ENCODE measurements around the gene SLC2A4. TPM values are rescaled to one million over a fixed set of nuclear protein-coding genes. Genes with fewer than 3 reads are reported as not detected.

The SLC2A4 gene
- 2.3 and 2.7 TPM in 2 replicates for total RNA-seq (2014; rRNA removed; shearing (Covaris generic))

DNA sequence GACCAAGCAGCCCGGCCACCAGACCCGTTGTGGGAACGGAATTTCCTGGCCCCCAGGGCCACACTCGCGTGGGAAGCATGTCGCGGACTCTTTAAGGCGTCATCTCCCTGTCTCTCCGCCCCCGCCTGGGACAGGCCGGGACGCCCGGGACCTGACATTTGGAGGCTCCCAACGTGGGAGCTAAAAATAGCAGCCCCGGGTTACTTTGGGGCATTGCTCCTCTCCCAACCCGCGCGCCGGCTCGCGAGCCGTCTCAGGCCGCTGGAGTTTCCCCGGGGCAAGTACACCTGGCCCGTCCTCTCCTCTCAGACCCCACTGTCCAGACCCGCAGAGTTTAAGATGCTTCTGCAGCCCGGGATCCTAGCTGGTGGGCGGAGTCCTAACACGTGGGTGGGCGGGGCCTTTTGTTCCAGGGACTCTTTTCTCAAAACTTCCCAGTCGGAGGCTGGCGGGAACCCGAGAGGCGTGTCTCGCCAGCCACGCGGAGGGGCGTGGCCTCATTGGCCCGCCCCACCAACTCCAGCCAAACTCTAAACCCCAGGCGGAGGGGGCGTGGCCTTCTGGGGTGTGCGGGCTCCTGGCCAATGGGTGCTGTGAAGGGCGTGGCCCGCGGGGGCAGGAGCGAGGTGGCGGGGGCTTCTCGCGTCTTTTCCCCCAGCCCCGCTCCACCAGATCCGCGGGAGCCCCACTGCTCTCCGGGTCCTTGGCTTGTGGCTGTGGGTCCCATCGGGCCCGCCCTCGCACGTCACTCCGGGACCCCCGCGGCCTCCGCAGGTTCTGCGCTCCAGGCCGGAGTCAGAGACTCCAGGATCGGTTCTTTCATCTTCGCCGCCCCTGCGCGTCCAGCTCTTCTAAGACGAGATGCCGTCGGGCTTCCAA lies at the start of gene SLC2A4:
TSS of gene SLC2A4 (plus strand) at position 645 of the 879 bp plus-strand sequence. CDS start at position 862, 217 bp downstream.
- in situ Hi-C loops (cut with HindIII; ENCODE audit: low sequenced_read_pairs), result no loop called here
- DNase-seq (ENCODE audit: low spot score), result peak; percentile 74

GRCh38 chr17:7232114-7232513 lies 49.4 kb upstream of the SLC2A4 start:
- in situ Hi-C loops (cut with HindIII; ENCODE audit: low sequenced_read_pairs), result no loop called here
- no peak for DNase-seq (ENCODE audit: low spot score)

GRCh38 chr17:7233701-7234082 lies 47.8 kb upstream of the SLC2A4 start:
- in situ Hi-C loops (cut with HindIII; ENCODE audit: low sequenced_read_pairs), result no loop called here
- DNase-seq (ENCODE audit: low spot score), result no peak

GRCh38 chr17:7234083-7234951 lies 47.2 kb upstream of the SLC2A4 start, which contains the start of gene DVL2:
DVL2 (minus strand) TSS chr17:7234517; CDS start chr17:7234262, 255 bp downstream.
- in situ Hi-C loops (cut with HindIII; ENCODE audit: low sequenced_read_pairs), result no loop called here
- DNase-seq (ENCODE audit: low spot score), result peak; percentile 96

DNA sequence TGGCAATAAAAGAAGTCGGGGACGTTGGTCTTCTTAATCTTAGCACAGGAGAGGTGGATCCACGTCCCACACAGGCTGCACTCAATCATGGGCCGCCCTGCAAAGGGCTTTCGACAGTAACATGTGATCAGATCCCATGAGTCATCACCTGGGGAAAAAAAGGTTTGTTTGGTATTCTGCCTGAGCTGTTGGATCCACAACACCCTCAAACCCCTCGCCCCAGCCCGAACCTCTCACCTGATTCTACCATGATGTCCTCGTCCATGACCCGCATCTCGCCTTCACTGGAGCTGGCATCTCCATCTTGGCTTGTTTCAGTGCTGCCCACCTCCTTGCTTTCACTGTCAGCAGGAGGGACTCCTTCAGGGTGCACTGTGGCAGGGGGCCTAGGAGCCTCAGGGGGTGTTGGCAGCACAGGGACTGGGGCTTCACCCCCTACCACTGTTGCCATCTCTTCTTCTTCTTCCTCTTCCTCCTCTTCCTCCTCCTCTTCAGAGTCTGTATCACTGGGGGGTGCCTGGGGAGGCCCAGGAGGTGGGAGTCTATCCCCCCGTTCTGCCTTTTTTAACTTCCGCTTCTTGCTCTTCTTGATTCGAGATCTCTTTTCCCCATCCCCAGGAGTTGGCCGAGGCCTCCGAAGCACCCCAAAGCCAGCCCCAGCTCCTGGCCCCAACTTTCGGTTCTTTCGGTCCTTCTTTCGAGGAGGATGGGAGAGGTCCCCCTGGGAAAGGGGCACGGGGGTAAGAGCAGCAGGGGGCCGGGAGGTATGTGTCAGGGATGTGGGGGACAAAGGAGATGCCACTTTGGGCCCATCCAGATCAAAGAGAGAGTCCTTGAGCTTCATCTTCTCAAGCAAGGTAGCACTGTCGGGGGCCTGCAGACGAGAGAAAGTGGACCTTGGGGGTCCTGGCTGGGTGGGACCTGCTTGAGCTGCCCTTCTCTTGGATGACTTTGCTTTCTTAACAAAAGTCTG lies 45.5 kb upstream of the SLC2A4 start:
- DNase-seq (ENCODE audit: low spot score), result peak; percentile 7
- in situ Hi-C loops (cut with HindIII; ENCODE audit: low sequenced_read_pairs), result no loop called here

- DNase-seq (ENCODE audit: low spot score), result no peak
- in situ Hi-C loops (cut with HindIII; ENCODE audit: low sequenced_read_pairs), result no loop called here
These were observed 44.7 kb upstream of the SLC2A4 start for GRCh38 chr17:7236808-7237207.

DNA sequence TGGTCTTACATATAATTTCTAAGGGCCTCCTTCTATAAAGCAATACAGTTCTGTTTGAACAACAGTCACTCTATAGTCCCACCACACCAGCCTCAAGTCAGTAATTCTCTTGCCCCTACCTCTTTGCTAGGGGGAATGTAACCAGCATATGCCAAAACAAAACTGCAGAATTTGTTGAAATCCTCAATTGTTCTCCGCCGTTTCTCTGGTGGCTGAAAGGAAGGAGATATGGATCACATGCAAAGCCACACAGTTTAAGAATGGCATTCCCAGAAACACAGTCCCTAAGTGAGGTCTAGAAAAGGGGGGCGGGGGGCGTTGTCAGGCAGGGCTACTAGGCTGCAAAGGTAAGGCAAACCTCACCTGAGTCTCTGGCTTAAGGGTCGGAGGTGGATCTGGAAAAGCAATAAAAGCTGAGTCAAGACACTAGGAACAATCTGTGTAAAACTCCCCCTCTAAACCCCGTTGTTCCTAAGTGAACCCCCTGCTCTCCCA lies 44.2 kb upstream of the SLC2A4 start:
- in situ Hi-C loops (cut with HindIII; ENCODE audit: low sequenced_read_pairs), result no loop called here
- no peak for DNase-seq (ENCODE audit: low spot score)

DNA sequence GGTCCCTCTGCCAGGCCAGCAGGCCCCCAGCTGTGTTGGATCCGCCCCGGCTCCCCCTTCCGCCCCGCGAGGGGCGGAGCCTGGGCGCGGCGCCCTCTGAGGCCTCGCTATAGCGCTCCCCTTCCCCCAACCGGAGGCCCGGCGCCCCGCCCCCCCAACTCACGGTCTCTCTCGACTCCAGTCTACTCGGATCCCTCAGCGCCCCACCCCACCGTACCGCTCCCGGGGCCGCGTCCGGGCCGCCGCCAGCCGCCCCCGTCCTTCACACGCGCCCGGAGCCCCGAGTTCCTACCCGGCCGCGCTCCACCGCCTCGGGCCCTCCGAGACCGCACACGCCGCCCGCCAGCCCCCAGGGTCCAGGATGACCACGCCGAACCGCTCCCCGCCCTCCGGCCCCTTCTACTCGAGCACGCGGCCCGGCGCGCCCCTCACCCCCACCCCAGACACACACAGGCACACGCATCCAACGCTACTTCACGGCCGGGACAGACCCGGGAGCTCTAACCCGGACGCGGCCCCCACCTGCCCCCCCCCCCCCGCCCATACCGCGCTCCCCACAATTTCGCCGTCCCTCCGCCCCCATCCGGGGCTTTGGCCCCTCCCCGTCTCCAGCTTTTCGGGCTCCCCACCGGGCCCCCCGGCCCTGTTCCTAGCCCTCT lies 43.6 kb upstream of the SLC2A4 start:
- peak; percentile 55 for DNase-seq (ENCODE audit: low spot score)
- in situ Hi-C loops (cut with HindIII; ENCODE audit: low sequenced_read_pairs), result no loop called here

GRCh38 chr17:7238420-7239090 lies 43.0 kb upstream of the SLC2A4 start:
- in situ Hi-C loops (cut with HindIII; ENCODE audit: low sequenced_read_pairs), result no loop called here
- DNase-seq (ENCODE audit: low spot score), result peak; percentile 16

- peak; percentile 100 for DNase-seq (ENCODE audit: low spot score)
- in situ Hi-C loops (cut with HindIII; ENCODE audit: low sequenced_read_pairs), result no loop called here
These were observed 42.2 kb upstream of the SLC2A4 start, which contains the start of gene PHF23 for GRCh38 chr17:7239091-7240027. PHF23 (minus strand) TSS chr17:7239457; CDS start chr17:7239279, 178 bp downstream.

GRCh38 chr17:7240375-7240774 lies 41.1 kb upstream of the SLC2A4 start:
- no peak for DNase-seq (ENCODE audit: low spot score)
- in situ Hi-C loops (cut with HindIII; ENCODE audit: low sequenced_read_pairs), result no loop called here

- in situ Hi-C loops (cut with HindIII; ENCODE audit: low sequenced_read_pairs), result no loop called here
- DNase-seq (ENCODE audit: low spot score), result no peak
These were observed 40.3 kb upstream of the SLC2A4 start for GRCh38 chr17:7241090-7241733.

GRCh38 chr17:7241783-7242716 lies 39.5 kb upstream of the SLC2A4 start, which contains the start of gene GABARAP:
GABARAP (minus strand) TSS chr17:7242449; CDS start chr17:7242330, 119 bp downstream.
- in situ Hi-C loops (cut with HindIII; ENCODE audit: low sequenced_read_pairs), result no loop called here

DNA sequence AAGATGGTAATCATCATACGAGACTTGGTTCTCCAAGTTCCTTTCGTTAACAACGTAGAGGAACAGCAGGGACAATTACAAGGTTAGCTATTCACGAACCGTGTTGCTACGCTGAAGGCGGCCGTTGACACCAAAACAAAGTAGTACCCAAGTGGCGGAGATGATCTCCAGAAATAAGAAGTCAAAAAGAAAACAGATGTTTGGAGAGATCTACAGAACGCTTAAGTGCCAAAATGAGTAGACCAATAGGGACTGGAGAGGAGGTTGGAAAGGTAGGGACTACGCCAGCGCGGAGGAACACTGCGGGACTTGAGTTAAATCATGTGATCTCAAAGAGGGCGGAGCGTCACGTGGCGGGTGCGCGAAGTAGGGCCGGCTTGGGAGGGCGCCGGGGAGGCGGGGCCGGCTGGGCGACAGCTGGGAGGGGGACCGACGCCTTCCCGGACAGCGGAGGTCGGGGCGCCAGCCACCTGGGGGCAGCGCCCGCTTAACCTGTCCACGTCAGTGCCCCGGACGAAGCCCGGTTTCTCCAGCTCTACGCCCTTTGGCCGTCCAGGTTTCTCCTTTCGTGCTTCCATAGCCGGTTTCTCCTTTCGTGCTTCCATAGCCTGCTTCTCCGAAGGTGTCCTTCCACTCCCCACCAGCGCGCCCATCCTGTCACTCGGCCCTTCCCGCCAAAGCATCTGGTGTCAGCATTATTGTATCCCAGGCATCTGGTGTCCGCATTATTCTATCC lies 38.6 kb upstream of the SLC2A4 start:
- DNase-seq (ENCODE audit: low spot score), result peak; percentile 93
- in situ Hi-C loops (cut with HindIII; ENCODE audit: low sequenced_read_pairs), result no loop called here

More at GRCh38 chr17:7241783-7242716, 39.5 kb upstream of the SLC2A4 start, which contains the start of gene GABARAP:
- peak; percentile 97 for DNase-seq (ENCODE audit: low spot score)

Data from G401 (cell line).